T-cell (primary cell): ENCODE results near the gene ACSL5. TPM values are rescaled to one million over a fixed set of nuclear protein-coding genes. Genes with fewer than 3 reads are reported as not detected.

ENCODE experiments used
- ATAC-seq, 4 experiments: fragments of 200-7000 bp in 3 of 4; fragments of 150-1000 bp in 1 of 4; cut with Tn5 transposase; replicated peaks in 1 of 4; 1 replicate in 3 of 4; 2 replicates in 1 of 4; pipeline ENCODE4 v1.10.0; 2021; ENCODE audit warnings: moderate library complexity in 3 of 4, mild to moderate bottlenecking in 2 of 4, moderate number of reproducible peaks in 1 of 4
- CTCF ChIA-PET, 2 donors: fragments of 300-600 bp; sonication (Branson Sonifier 250); formaldehyde crosslinking; loops; one replicate each; lab custom pipeline; 2022; ENCODE audit warnings: antibody characterized with exemption in 2 of 2; lab: Charles Lee
- POLR2A ChIA-PET, 2 donors: fragments of 300-600 bp; sonication (Branson Sonifier 250); formaldehyde crosslinking; loops; one replicate each; lab custom pipeline; 2022; ENCODE audit warnings: antibody characterized with exemption in 2 of 2; lab: Charles Lee
- DNase-seq, 35 experiments: peaks; one replicate each; pipeline versions ENCODE4 v3.0.0 to v3.0.0-alpha.2; 2013 to 2023
- H3K27ac ChIP-seq: one replicate; pipeline ENCODE4 v1.5.1; 2013; ENCODE audit warnings: low read length
- H3K27me3 ChIP-seq, 2 experiments: replicated peaks in 1 of 2; 1 replicate in 1 of 2; 2 replicates in 1 of 2; pipeline versions ENCODE4 v1.6.1 to v1.7.0; 2013; ENCODE audit warnings: low read length in 1 of 2, mixed read lengths in 1 of 2; ENCODE audit not compliant: control insufficient read depth in 2 of 2, insufficient read depth in 2 of 2; ENCODE audit errors: extremely low read depth in 1 of 2
- H3K36me3 ChIP-seq, 2 donors: 1 replicate in 1 of 2; 2 replicates in 1 of 2; pipeline versions ENCODE4 v1.6.1 to v1.7.0; 2013; ENCODE audit warnings: low read length in 1 of 2; ENCODE audit not compliant: control insufficient read depth in 2 of 2, insufficient read depth in 1 of 2; ENCODE audit errors: extremely low read depth in 1 of 2
- H3K4me1 ChIP-seq, 2 experiments: 1 replicate in 1 of 2; 2 replicates in 1 of 2; pipeline versions ENCODE4 v1.6.1 to v1.7.0; 2013; ENCODE audit warnings: low read length in 2 of 2, mixed read lengths in 1 of 2; ENCODE audit not compliant: insufficient read depth in 2 of 2, control insufficient read depth in 1 of 2; ENCODE audit errors: extremely low read depth in 1 of 2
- H3K4me3 ChIP-seq, 2 donors: 1 replicate in 1 of 2; 2 replicates in 1 of 2; pipeline versions ENCODE4 v1.5.1 to v1.7.0; 2013; ENCODE audit warnings: mild to moderate bottlenecking in 2 of 2, low read length in 1 of 2, moderate library complexity in 1 of 2; ENCODE audit not compliant: control insufficient read depth in 1 of 2; ENCODE audit errors: extremely low read depth in 1 of 2
- H3K9me3 ChIP-seq: 2 replicates; pipeline ENCODE4 v1.7.0; 2013
- H3K27ac Mint-ChIP-seq, 2 donors: one replicate each; pipeline ENCODE4 v1.8.0; 2020 to 2021; ENCODE audit warnings: mild to moderate bottlenecking in 2 of 2, mixed read lengths in 2 of 2
- H3K27me3 Mint-ChIP-seq, 2 donors: one replicate each; pipeline ENCODE4 v1.8.0; 2021 to 2022; ENCODE audit warnings: mixed read lengths in 2 of 2
- H3K36me3 Mint-ChIP-seq: one replicate; pipeline ENCODE4 v1.8.0; 2021; ENCODE audit warnings: mixed read lengths
- H3K4me1 Mint-ChIP-seq, 3 donors: one replicate each; pipeline ENCODE4 v1.8.0; 2020 to 2022; ENCODE audit warnings: mixed read lengths in 3 of 3, mild to moderate bottlenecking in 1 of 3
- H3K4me3 Mint-ChIP-seq, 3 donors: one replicate each; pipeline ENCODE4 v1.8.0; 2020 to 2022; ENCODE audit warnings: mild to moderate bottlenecking in 3 of 3, mixed read lengths in 3 of 3, moderate library complexity in 3 of 3
- H3K9me3 Mint-ChIP-seq, 3 donors: one replicate each; pipeline ENCODE4 v1.8.0; 2020 to 2022; ENCODE audit warnings: mixed read lengths in 3 of 3
- WGBS: methylation state at CpG from one replicate; pipeline ENCODE4 v1.1.5; 2013; ENCODE audit warnings: missing lambda C conversion rate; ENCODE audit not compliant: insufficient coverage; 5-methylcytosine and 5-hydroxymethylcytosine counted together
- total RNA-seq, 35 experiments: library from RNA in 6 of 35; stranded (reverse) in 6 of 35; fragments of 120-200 nt in 1 of 35; gene quantifications; one replicate each; pipeline versions ENCODE4 v1.2.1 to v1.2.4 and lab custom pipeline; 2013 to 2026

The ACSL5 gene
- total RNA-seq, 5 donors from 2014 or later (not counting 1 experiment from before 2014, with no cell fraction given), result 36.0 to 48.9 (median 39.9) TPM

DNA sequence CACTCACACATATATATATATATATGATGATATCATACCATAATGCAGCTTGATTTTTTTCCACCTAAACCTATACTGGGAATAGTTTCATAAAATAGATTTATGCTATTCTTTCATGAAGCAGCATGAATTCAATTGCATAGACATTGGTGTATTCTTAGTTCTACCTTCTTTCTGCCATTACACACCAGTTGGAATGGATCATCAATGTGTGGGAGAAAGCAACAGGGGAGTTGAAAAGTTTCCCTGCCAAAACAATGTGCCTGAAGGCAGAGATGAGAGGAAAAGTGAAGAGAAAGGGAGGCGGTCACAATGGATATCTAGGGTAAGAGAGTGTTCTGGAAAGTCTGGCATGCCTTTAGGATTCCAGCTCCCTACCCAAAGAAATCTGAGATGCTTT, 25.2 kb upstream of the ACSL5 start:
- H3K27ac ChIP-seq, result no peak overlapping the region
- Mint-ChIP-seq H3K27me3 (no peaks in the 10 kb centered on the region), H3K4me1 (no peaks in the 10 kb centered on the region), H3K27ac (no peak overlapping the region), H3K36me3 (no peaks in the 10 kb centered on the region), H3K4me3 (no peak overlapping the region), H3K9me3 (no peaks in the 10 kb centered on the region)
- H3K36me3 ChIP-seq, result no peaks in the 10 kb centered on the region
- DNase-seq (no peak), ATAC-seq (no peak)
- H3K4me3 ChIP-seq, result no peak overlapping the region
- no CpG with 5 or more reads among the region's 1 CpG for WGBS
- no peaks in the 10 kb centered on the region for H3K9me3 ChIP-seq
- CTCF ChIA-PET, result no interaction called here
- POLR2A ChIA-PET, result interaction anchor here in 1 of 2 donors (0.6 kb wide), 1 partner anchor 255 kb away, joined by 3 read pairs; no protein-coding TSS in a partner anchor
- peaks cover 0 to 4% of the 10 kb centered on the region in 2 experiments for H3K27me3 ChIP-seq
- H3K4me1 ChIP-seq, result no peaks in the 10 kb centered on the region

DNA sequence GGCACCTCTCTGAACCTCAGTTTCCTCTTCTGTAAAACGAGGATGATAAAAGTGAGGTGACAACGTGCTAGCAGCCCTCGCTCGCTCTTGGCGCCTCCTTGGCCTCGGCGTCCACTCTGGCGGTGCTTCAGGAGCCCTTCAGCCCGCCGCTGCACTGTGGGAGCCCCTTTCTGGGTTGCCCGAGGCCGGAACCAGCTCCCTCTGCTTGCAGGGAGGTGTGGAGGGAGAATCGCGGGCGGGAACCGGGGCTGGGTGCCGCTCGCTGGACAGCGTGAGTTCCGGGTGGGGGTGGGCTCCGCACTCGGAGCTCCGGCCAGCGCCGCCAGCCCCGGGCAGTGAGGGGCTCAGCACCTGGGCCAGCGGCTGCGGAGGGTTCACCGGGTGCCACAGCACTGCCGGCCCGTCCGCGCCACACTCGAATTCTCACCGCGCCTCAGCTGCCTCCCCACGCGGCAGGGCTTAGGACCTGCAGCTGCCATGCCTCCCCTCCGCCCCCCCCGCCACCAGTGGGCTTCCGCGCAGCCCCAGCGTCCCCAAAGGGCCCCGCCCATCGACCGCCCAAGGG, 24.3 kb upstream of the ACSL5 start:
- no peaks in the 10 kb centered on the region for H3K27me3 Mint-ChIP-seq
- no peak overlapping the region for H3K27ac Mint-ChIP-seq
- ChIA-PET POLR2A (no interaction called here), CTCF (interaction anchor here in 1 of 2 donors (0.6 kb wide), 1 partner anchor 180 kb away, joined by 7 read pairs; no protein-coding TSS in a partner anchor)
- no peak overlapping the region for H3K4me3 Mint-ChIP-seq
- H3K4me1 Mint-ChIP-seq, result no peaks in the 10 kb centered on the region
- WGBS, result 90% methylated on average over 41 of the region's 46 CpGs
- no peaks in the 10 kb centered on the region for H3K9me3 ChIP-seq
- no peak overlapping the region for H3K4me3 ChIP-seq
- DNase-seq (no peak), ATAC-seq (no peak)
- H3K36me3 ChIP-seq, result no peaks in the 10 kb centered on the region
- H3K36me3 Mint-ChIP-seq, result no peaks in the 10 kb centered on the region
- H3K27ac ChIP-seq, result no peak overlapping the region
- H3K27me3 ChIP-seq, result peaks cover 0 to 4% of the 10 kb centered on the region in 2 experiments
- no peaks in the 10 kb centered on the region for H3K9me3 Mint-ChIP-seq
- H3K4me1 ChIP-seq, result no peaks in the 10 kb centered on the region

DNA sequence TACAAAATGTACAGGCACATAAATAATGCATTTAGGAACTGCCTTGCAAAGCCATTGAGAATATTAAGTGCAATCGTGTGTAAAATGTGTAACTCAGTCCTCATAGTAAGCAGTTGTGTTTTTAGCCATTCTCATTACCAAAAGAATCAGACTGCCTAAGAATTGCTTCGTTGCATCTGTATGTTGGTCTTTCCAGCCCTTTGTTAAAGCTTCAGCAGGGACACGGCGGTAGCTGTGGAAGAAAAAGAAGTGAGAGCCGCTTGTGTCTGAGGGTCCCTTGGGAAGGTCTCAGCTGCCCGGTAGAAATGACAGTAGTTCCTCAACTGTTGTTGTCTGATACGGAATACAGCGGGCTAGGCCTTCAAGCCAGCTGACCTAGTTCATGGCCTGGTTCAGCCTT, 22.8 kb upstream of the ACSL5 start:
- 93% methylated on average over 7 of the region's 8 CpGs for WGBS
- no peak for DNase-seq
- no peak for ATAC-seq
- no peaks in the 10 kb centered on the region for H3K27me3 Mint-ChIP-seq
- H3K4me3 Mint-ChIP-seq, result no peak overlapping the region
- Histone ChIP-seq H3K27me3 (peaks cover 0 to under 1% of the 10 kb centered on the region in 2 experiments), H3K27ac (no peak overlapping the region), H3K4me1 (no peaks in the 10 kb centered on the region), H3K9me3 (no peaks in the 10 kb centered on the region), H3K4me3 (no peak overlapping the region), H3K36me3 (no peaks in the 10 kb centered on the region)
- CTCF ChIA-PET, result interaction anchor here in 1 of 2 donors (0.8 kb wide), 1 partner anchor 60 kb away, joined by 3 read pairs; no protein-coding TSS in a partner anchor
- no peak overlapping the region for H3K27ac Mint-ChIP-seq
- POLR2A ChIA-PET, result no interaction called here
- no peaks in the 10 kb centered on the region for H3K4me1 Mint-ChIP-seq
- no peaks in the 10 kb centered on the region for H3K36me3 Mint-ChIP-seq
- no peaks in the 10 kb centered on the region for H3K9me3 Mint-ChIP-seq

DNA sequence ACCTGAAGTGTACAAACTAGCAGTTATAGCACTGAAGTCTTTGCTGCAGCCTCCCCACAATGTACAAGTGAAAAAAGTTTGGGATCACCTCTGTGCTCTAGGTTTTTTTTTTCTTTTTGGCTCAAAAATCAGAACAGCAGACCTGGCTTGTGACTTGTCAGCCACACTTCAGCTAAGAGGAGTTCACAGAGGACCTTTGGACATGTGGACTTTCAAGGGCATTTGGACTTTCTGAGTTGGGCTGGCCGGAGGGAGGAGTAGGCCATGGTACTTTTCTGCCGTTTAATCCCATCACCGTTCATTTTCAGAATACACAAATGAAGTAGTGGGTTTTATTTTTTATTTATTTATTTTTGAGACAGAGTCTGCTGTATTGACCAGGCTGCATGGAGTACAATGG, 21.9 kb upstream of the ACSL5 start:
- ATAC-seq, result no peak
- H3K4me1 Mint-ChIP-seq, result no peaks in the 10 kb centered on the region
- Histone ChIP-seq H3K36me3 (no peaks in the 10 kb centered on the region), H3K9me3 (no peaks in the 10 kb centered on the region), H3K4me3 (no peak overlapping the region), H3K27ac (no peak overlapping the region), H3K27me3 (no peaks in the 10 kb centered on the region), H3K4me1 (no peaks in the 10 kb centered on the region)
- no peak for DNase-seq
- no peak overlapping the region for H3K4me3 Mint-ChIP-seq
- ChIA-PET POLR2A (no interaction called here), CTCF (no interaction called here)
- H3K36me3 Mint-ChIP-seq, result no peaks in the 10 kb centered on the region
- H3K9me3 Mint-ChIP-seq, result no peaks in the 10 kb centered on the region
- no peaks in the 10 kb centered on the region for H3K27me3 Mint-ChIP-seq
- no peak overlapping the region for H3K27ac Mint-ChIP-seq
- no CpG with 5 or more reads among the region's 3 CpGs for WGBS

DNA sequence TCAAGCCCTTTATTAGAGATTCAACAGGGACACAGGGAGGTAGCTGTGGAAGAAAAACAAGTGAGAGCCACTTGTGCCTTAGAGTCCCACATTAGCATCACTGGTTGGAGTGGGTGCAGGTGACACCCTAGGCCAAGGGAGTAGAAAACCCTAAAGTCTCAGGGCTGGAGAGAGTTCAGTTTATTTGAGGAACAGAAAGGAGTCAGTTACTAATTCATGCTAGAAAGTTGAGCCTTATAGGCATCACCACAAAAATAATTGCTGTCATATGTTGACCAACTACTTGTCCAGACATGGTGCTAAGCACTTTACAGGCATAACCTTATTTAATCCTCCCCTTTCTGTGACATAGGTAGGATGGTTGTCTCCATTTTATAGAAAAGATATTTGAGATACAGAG, 20.9 kb upstream of the ACSL5 start:
- Histone ChIP-seq H3K4me1 (no peaks in the 10 kb centered on the region), H3K4me3 (no peak overlapping the region), H3K9me3 (no peaks in the 10 kb centered on the region), H3K27ac (no peak overlapping the region), H3K27me3 (no peaks in the 10 kb centered on the region), H3K36me3 (no peaks in the 10 kb centered on the region)
- no peak for ATAC-seq
- POLR2A ChIA-PET, result no interaction called here
- H3K36me3 Mint-ChIP-seq, result no peaks in the 10 kb centered on the region
- H3K27ac Mint-ChIP-seq, result no peak overlapping the region
- H3K4me1 Mint-ChIP-seq, result no peaks in the 10 kb centered on the region
- no peak for DNase-seq
- H3K4me3 Mint-ChIP-seq, result no peak overlapping the region
- CTCF ChIA-PET, result no interaction called here
- no peaks in the 10 kb centered on the region for H3K9me3 Mint-ChIP-seq
- H3K27me3 Mint-ChIP-seq, result no peaks in the 10 kb centered on the region

- no peaks in the 10 kb centered on the region for H3K27me3 ChIP-seq
- Mint-ChIP-seq H3K36me3 (no peaks in the 10 kb centered on the region), H3K27ac (no peak overlapping the region), H3K9me3 (no peaks in the 10 kb centered on the region), H3K4me3 (no peak overlapping the region), H3K4me1 (no peaks in the 10 kb centered on the region), H3K27me3 (no peaks in the 10 kb centered on the region)
- 70% methylated on average over 3 of the region's 5 CpGs for WGBS
- ChIA-PET CTCF (no interaction called here), POLR2A (interaction anchor here in 1 of 2 donors (0.7 kb wide), 1 partner anchor 10 kb away, joined by 3 read pairs; no protein-coding TSS in a partner anchor)
- H3K9me3 ChIP-seq, result no peaks in the 10 kb centered on the region
- ATAC-seq, result no peak
- H3K27ac ChIP-seq, result no peak overlapping the region
- no peak overlapping the region for H3K4me3 ChIP-seq
- no peaks in the 10 kb centered on the region for H3K36me3 ChIP-seq
- DNase-seq, result no peak
- no peaks in the 10 kb centered on the region for H3K4me1 ChIP-seq
These were observed 17.2 kb upstream of the ACSL5 start for GRCh38 chr10:112356686-112357085.
